ENCODE data around the gene VPS26A.

- no peak for TF ChIP-seq POLR2A (IDR thresholded peaks at IDR 0.05)
- TF ChIP-seq, protein P1, sequence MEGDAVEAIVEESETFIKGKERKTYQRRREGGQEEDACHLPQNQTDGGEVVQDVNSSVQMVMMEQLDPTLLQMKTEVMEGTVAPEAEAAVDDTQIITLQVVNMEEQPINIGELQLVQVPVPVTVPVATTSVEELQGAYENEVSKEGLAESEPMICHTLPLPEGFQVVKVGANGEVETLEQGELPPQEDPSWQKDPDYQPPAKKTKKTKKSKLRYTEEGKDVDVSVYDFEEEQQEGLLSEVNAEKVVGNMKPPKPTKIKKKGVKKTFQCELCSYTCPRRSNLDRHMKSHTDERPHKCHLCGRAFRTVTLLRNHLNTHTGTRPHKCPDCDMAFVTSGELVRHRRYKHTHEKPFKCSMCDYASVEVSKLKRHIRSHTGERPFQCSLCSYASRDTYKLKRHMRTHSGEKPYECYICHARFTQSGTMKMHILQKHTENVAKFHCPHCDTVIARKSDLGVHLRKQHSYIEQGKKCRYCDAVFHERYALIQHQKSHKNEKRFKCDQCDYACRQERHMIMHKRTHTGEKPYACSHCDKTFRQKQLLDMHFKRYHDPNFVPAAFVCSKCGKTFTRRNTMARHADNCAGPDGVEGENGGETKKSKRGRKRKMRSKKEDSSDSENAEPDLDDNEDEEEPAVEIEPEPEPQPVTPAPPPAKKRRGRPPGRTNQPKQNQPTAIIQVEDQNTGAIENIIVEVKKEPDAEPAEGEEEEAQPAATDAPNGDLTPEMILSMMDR (IDR thresholded peaks at IDR 0.05), result no peak
These were observed 28.0 kb downstream of the VPS26A start for GRCh38 chr10:69151984-69152383.

Measured in adrenal gland (tissue), 5 donors.